AG04450 (cell line): ENCODE measurements around the gene NDUFB11. TPM values are rescaled to one million over a fixed set of nuclear protein-coding genes. Genes with fewer than 3 reads are reported as not detected.

Experiments
- CTCF ChIA-PET: fragments of 300-600, 350-600 bp; formaldehyde crosslinking; extraction: SDS; loops from one replicate; lab custom pipeline; 2022; ENCODE audit warnings: antibody characterized with exemption, inconsistent platforms; lab: Charles Lee
- POLR2A ChIA-PET: fragments of 350-600 bp; formaldehyde crosslinking; extraction: SDS; loops from one replicate; lab custom pipeline; 2021; ENCODE audit warnings: antibody characterized with exemption, inconsistent platforms; lab: Yijun Ruan, JAX
- DNase-seq: peaks from one replicate; pipeline ENCODE4 v3.0.0-alpha.2; 2011; ENCODE audit warnings: low read depth, low spot score
- H3K27ac ChIP-seq: one replicate; pipeline ENCODE4 v1.5.1; 2012; ENCODE audit warnings: low read depth, low read length, control low read depth
- H3K27me3 ChIP-seq: one replicate; pipeline ENCODE4 v1.6.0; 2012; ENCODE audit warnings: low read length; ENCODE audit not compliant: control insufficient read depth, insufficient read depth
- H3K4me3 ChIP-seq: 2 replicates; pipeline ENCODE4 v1.5.1; 2011; ENCODE audit warnings: mild to moderate bottlenecking, low read depth, low read length, control low read depth
- H3K9me3 ChIP-seq: 2 replicates; pipeline ENCODE4 v1.5.1; 2012; ENCODE audit warnings: low read length; ENCODE audit not compliant: control insufficient read depth, insufficient read depth
- CTCF ChIP-seq: IDR thresholded peaks from 2 replicates; pipeline ENCODE4 v1.5.1; 2011; ENCODE audit warnings: low read depth, low read length, control low read depth, inconsistent platforms
- polyA plus RNA-seq: library from polyadenylated mRNA; depleted of rRNA; stranded (reverse); fragments of >200 nt; gene quantifications from 2 replicates; pipeline ENCODE4 v1.2.3, GENCODE V29; 2011

NDUFB11 gene
- polyA plus RNA-seq, 1 experiment, result 51.1 TPM

- ChIA-PET POLR2A (no interaction called here), CTCF (no interaction called here)
- no peak for DNase-seq
- no peaks in the 10 kb centered on the region; the same call in 1 of the 2 replicates for H3K9me3 ChIP-seq
- no peak overlapping the region for H3K27ac ChIP-seq
- TF ChIP-seq CTCF, result no peak
- no peak overlapping the region for H3K4me3 ChIP-seq
- H3K27me3 ChIP-seq, result no peaks in the 10 kb centered on the region
Measured at GRCh38 chrX:47168495-47169073, 24.1 kb upstream of the NDUFB11 start.

- Histone ChIP-seq H3K9me3 (no peaks in the 10 kb centered on the region; the same call in 1 of the 2 replicates), H3K4me3 (no peak overlapping the region), H3K27ac (no peak overlapping the region), H3K27me3 (no peaks in the 10 kb centered on the region)
- POLR2A ChIA-PET, result no interaction called here
- no peak for DNase-seq
- CTCF ChIA-PET, result interaction anchor here (0.8 kb wide), 1 partner anchor 21 kb away, joined by 3 read pairs; the partner anchor contains the start of genes NDUFB11 and RBM10
- no peak for TF ChIP-seq CTCF
Measured at GRCh38 chrX:47166126-47166525, 21.6 kb upstream of the NDUFB11 start.

GRCh38 chrX:47164420-47164819, 19.9 kb upstream of the NDUFB11 start:
- ChIA-PET POLR2A (no interaction called here), CTCF (interaction anchor here (1.5 kb wide), 1 partner anchor 19 kb away, joined by 3 read pairs; the partner anchor contains the start of genes NDUFB11 and RBM10)
- H3K4me3 ChIP-seq, result no peak overlapping the region
- H3K27ac ChIP-seq, result no peak overlapping the region
- H3K27me3 ChIP-seq, result no peaks in the 10 kb centered on the region
- no peak for TF ChIP-seq CTCF
- DNase-seq, result no peak
- H3K9me3 ChIP-seq, result no peaks in the 10 kb centered on the region; the same call in 1 of the 2 replicates

GRCh38 chrX:47162927-47163583, 18.6 kb upstream of the NDUFB11 start:
- POLR2A ChIA-PET, result no interaction called here
- H3K27me3 ChIP-seq, result no peaks in the 10 kb centered on the region

More at GRCh38 chrX:47162927-47163583, 18.6 kb upstream of the NDUFB11 start:
- no peak for TF ChIP-seq CTCF
- Histone ChIP-seq H3K9me3 (no peaks in the 10 kb centered on the region; the same call in 1 of the 2 replicates), H3K27ac (no peak overlapping the region), H3K4me3 (no peak overlapping the region)
- DNase-seq, result no peak
- CTCF ChIA-PET, result interaction anchor here (1.5 kb wide), 1 partner anchor 18 kb away, joined by 3 read pairs; the partner anchor contains the start of genes NDUFB11 and RBM10
